Glutamatergic neuron (in vitro differentiated cells): ENCODE results near the gene FBXO34. TPM values are rescaled to one million over a fixed set of nuclear protein-coding genes. Genes with fewer than 3 reads are reported as not detected.
"Not testable (repeated sequence)": the region's sequence is repeated elsewhere in the genome, so short reads cannot be mapped to it uniquely, and the experiment has no call there.

Experiments
- DNase-seq: peaks from one replicate; pipeline ENCODE4 v3.0.0; 2022
- H3K27ac Mint-ChIP-seq: one replicate; pipeline ENCODE4 v1.8.0; 2020; ENCODE audit warnings: mild to moderate bottlenecking, mixed read lengths, inconsistent platforms; ENCODE audit not compliant: unreplicated experiment
- H3K27me3 Mint-ChIP-seq: one replicate; pipeline ENCODE4 v1.8.0; 2020; ENCODE audit warnings: mild to moderate bottlenecking, moderate library complexity, mixed read lengths, inconsistent platforms; ENCODE audit not compliant: unreplicated experiment
- H3K36me3 Mint-ChIP-seq: one replicate; pipeline ENCODE4 v1.8.0; 2020; ENCODE audit warnings: mild to moderate bottlenecking, mixed read lengths, inconsistent platforms; ENCODE audit not compliant: unreplicated experiment
- H3K4me1 Mint-ChIP-seq: one replicate; pipeline ENCODE4 v1.8.0; 2020; ENCODE audit warnings: mild to moderate bottlenecking, low read depth, mixed read lengths, inconsistent platforms; ENCODE audit not compliant: unreplicated experiment
- H3K4me3 Mint-ChIP-seq: one replicate; pipeline ENCODE4 v1.8.0; 2020; ENCODE audit warnings: mild to moderate bottlenecking, mixed read lengths, inconsistent platforms; ENCODE audit not compliant: unreplicated experiment
- H3K9me3 Mint-ChIP-seq: one replicate; pipeline ENCODE4 v1.8.0; 2020; ENCODE audit warnings: mild to moderate bottlenecking, moderate library complexity, mixed read lengths, inconsistent platforms; ENCODE audit not compliant: unreplicated experiment
- total RNA-seq: library from RNA; stranded (reverse); fragmentation: NEBNext Ultra II Directional; extraction: Animal tissue kit (Norgen Biotek cat#: 25700); gene quantifications from one replicate; pipeline ENCODE4 v1.2.1, GENCODE V29; 2021; ENCODE audit not compliant: unreplicated experiment
- TF ChIP-seq, protein P1 (sequence below): fragments of 200-600 bp; sonication (generic); IDR thresholded peaks from one replicate; pipeline ENCODE4 v1.5.0; 2021; ENCODE audit not compliant: partially characterized antibody, unreplicated experiment

Gene FBXO34
- total RNA-seq, 1 donor from 2014 or later: 13.6 TPM

DNA sequence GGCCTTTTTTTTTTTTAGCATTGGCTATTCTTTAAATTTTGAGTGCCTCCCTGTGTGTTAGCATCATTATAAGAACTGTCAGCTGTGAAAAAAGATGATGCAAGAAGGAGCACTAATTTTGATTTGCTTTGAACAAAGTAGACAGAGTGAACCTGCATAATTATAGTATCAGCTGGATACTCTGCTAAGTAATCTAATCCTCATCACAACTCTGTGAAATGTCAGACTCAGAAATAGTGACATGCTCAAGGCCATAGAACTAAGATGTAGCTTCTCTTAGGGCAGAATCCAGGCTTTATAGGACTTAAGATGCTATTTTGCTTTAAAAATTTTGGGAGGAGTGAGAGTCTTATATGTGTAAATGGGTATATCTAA is 31.9 kb downstream of the FBXO34 start:
- H3K4me1 Mint-ChIP-seq: peaks cover 8% of the 10 kb centered on the region
- no peak for DNase-seq
- H3K36me3 Mint-ChIP-seq: peaks cover 4% of the 10 kb centered on the region
- TF ChIP-seq, protein P1, sequence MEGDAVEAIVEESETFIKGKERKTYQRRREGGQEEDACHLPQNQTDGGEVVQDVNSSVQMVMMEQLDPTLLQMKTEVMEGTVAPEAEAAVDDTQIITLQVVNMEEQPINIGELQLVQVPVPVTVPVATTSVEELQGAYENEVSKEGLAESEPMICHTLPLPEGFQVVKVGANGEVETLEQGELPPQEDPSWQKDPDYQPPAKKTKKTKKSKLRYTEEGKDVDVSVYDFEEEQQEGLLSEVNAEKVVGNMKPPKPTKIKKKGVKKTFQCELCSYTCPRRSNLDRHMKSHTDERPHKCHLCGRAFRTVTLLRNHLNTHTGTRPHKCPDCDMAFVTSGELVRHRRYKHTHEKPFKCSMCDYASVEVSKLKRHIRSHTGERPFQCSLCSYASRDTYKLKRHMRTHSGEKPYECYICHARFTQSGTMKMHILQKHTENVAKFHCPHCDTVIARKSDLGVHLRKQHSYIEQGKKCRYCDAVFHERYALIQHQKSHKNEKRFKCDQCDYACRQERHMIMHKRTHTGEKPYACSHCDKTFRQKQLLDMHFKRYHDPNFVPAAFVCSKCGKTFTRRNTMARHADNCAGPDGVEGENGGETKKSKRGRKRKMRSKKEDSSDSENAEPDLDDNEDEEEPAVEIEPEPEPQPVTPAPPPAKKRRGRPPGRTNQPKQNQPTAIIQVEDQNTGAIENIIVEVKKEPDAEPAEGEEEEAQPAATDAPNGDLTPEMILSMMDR: no peak
- peaks cover 2% of the 10 kb centered on the region for H3K9me3 Mint-ChIP-seq
- no peak overlapping the region for H3K27ac Mint-ChIP-seq
- H3K27me3 Mint-ChIP-seq: no peaks in the 10 kb centered on the region
- H3K4me3 Mint-ChIP-seq: no peak overlapping the region

DNA sequence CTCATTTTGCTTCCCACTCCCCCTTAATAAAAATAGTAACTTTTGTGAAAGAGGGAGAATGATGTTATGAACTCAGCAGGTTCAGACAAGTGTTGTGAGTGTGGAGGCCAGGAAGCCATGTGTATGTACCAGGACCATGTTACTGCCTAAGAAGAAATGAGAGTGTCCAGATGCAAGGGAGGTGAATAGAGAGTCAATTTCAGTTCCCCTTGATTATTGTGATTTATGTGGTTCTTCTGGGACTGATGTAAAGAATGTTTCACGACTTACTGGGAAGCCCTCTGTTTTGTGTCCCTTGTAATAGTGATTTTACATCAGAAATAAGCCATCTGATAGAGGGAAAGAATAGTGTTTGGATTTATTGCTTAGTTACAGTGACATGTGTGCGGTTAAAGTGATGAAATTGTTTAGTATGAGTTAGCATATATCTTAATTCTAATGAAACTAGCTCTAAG is 32.5 kb downstream of the FBXO34 start:
- H3K27ac Mint-ChIP-seq: no peak overlapping the region
- DNase-seq: no peak

DNA sequence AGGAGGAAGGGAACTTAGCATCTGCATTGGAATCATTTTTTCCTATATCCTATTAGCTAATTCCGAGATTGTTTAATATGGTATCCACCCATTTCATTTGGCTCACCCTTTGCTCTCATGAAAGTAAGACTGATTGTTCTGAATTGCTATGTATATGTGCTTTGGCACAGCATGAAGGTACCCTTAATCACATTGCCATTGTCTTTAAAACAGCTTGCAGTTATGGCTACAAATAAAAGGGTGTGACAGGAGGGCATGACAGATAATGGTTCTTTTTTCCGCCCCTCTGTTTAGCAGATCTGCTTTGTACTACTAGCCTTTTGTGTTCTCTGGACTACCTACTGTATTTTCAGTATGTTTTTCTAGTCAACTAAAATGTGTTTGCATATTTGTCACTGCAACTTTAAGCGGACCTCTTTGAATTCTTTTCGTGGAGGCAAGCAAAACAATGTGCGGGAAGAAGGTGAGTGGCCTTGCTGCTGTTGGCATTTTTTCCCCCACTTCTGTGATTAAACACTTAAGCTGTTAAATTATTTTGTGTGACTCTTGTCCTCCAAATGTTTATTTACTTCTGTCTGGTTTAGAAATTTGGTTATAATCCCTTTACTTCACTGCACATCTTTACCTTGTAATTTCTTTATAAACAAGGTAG is 35.8 kb downstream of the FBXO34 start:
- Mint-ChIP-seq H3K27ac (no peak overlapping the region), H3K4me1 (peaks cover 2% of the 10 kb centered on the region), H3K4me3 (no peak overlapping the region), H3K36me3 (peaks cover 11% of the 10 kb centered on the region), H3K27me3 (no peaks in the 10 kb centered on the region), H3K9me3 (peaks cover 2% of the 10 kb centered on the region)
- TF ChIP-seq, protein P1: no peak
- DNase-seq: no peak

More for the DNA sequence above, 32.5 kb downstream of the FBXO34 start:
- Mint-ChIP-seq H3K36me3 (peaks cover 3% of the 10 kb centered on the region), H3K9me3 (peaks cover 2% of the 10 kb centered on the region), H3K4me3 (no peak overlapping the region), H3K27me3 (no peaks in the 10 kb centered on the region), H3K4me1 (peaks cover 8% of the 10 kb centered on the region)
- TF ChIP-seq, protein P1: no peak

DNA sequence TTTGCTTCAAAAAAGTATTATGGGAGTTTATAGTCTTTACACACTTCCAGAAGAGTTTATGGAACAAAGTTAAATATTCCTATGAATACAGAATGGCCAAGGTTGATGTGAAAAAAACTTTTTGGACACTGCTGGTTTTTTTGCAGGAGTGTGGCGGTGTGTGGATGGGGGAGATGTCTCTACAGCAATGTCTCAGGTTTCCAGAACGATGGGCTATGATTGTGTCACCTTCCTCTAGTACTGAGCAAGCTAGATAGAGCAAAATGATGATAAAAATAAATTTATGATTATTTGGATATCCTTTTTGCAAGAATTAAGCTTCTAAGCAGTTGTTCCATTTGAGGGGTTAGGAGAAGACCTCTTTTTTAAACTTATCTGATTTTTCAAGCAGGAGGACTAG is 37.9 kb downstream of the FBXO34 start:
- TF ChIP-seq, protein P1: no peak
- Mint-ChIP-seq H3K36me3 (peaks cover 26% of the 10 kb centered on the region), H3K4me1 (no peaks in the 10 kb centered on the region)

DNA sequence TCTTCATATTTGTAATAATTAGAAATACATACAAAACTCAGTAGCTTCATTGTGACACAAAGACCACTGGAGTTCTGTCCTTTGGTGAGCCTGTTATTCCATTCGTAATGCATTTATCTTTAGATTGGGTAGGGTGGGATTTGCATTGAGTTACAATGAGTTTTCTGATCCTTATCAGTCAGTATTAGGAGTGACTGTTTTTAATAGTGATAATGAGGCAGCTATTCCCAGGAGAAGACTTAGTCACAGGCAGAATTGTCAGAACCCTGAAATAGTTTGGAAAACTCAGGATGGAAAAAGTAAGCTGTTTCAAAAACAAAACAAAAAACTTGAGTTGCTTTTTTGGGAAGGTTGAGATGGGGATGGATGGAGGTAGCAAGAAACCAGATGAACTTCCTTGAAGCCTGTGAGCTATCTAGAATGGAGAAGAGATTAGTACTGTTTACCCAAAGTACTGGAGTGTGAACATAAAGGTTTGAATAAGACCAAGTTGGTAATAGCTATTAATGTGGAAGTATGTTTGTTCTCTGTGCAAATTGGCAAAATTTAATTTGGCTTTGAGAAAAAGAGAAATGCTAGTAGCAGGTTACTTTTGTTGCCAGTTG is 38.6 kb downstream of the FBXO34 start:
- Mint-ChIP-seq H3K27ac (no peak overlapping the region), H3K9me3 (peaks cover 8% of the 10 kb centered on the region), H3K27me3 (no peaks in the 10 kb centered on the region), H3K36me3 (peaks cover 26% of the 10 kb centered on the region), H3K4me1 (no peaks in the 10 kb centered on the region), H3K4me3 (no peak overlapping the region)
- DNase-seq: no peak
- TF ChIP-seq, protein P1: no peak

More for the DNA sequence above, 37.9 kb downstream of the FBXO34 start:
- Mint-ChIP-seq H3K9me3 (peaks cover 8% of the 10 kb centered on the region), H3K27me3 (no peaks in the 10 kb centered on the region), H3K4me3 (no peak overlapping the region), H3K27ac (no peak overlapping the region)
- no peak for DNase-seq

DNA sequence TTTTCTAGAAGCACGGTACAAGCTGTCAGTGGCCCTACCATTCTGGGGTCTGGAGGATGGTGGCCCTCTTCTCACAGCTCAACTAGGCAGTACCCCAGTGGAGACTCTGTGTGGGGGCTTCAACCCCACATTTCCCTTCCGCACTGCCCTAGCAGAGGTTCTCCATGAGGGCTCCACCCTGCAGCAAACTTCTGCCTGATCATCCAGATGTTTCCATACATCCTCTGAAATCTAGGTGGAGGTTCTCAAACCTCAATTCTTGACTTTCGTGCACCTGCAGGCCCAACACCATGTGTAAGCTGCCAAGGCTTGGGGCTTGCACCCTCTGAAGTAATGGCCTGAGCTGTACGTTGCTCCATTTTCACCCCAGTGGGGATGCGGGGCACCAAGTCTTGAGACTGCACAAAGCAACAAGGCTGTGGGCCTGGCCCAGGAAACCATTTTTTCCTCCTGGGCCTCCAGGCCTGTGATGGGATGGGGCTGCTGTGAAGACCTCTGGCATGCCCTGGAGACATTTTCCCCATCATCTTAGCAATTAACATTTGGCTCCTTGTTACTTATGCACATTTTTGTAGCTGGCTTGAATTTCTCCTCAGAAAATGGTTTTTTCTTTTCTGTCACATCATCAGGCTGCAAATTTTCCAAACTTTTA is 41.3 kb downstream of the FBXO34 start:
- H3K27me3 Mint-ChIP-seq, H3K27ac Mint-ChIP-seq, H3K9me3 Mint-ChIP-seq, DNase-seq, H3K4me1 Mint-ChIP-seq, H3K4me3 Mint-ChIP-seq: not testable (repeated sequence)
- H3K36me3 Mint-ChIP-seq: peaks cover 33% of the 10 kb centered on the region
